ENCODE data around the gene SYNE1. TPM values are rescaled to one million over a fixed set of nuclear protein-coding genes. Genes with fewer than 3 reads are reported as not detected.
"Not testable (repeated sequence)": the region's sequence is repeated elsewhere in the genome, so short reads cannot be mapped to it uniquely, and the experiment has no call there.

The SYNE1 gene
- total RNA-seq, 4 donors from 2014 or later = 120 to 163 (median 137) TPM

DNA sequence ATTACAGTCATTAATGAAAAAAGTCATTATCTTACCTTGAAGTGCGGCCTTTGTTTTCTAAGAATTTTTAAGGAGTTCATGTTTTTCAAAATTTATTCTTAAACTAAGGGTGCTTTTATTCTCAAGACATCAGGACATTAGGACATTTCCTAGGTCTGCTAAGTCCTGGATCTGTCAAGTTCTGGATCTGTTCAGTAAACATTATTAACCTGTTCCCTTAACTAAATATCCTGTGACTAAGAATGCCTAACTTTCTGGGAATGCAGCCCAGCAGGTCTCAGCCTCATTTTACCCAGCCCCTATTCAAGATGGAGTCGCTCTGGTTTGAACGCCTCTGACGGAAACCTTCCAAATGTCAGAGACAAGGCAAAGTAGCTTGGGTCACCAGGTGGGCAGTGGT is 302.6 kb downstream of the SYNE1 start:
- WGBS, 2 donors = 96 to 98% methylated on average over 4 of the region's 4 CpGs
- TF ChIP-seq EP300 (IDR thresholded peaks at IDR 0.05) = no peak

DNA sequence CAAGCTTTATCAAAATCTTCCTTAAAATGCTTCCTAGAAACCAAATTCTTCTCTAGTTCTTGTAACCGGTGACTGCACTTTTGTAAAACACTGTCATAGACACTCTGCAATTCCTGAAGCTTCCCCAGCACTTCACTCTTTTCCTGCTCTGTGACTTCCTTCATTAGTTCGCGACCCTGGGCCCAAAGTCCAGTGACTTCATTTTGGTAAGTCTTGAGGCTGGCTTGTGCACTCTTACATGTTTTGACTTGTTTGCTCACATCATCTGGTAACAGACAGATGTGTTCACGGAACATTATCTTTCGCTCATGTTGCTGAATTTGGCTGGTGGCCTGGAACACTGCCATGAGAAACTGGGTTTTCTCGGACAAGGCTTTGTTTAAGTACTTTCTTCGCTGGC is 306.2 kb downstream of the SYNE1 start:
- H3K9me3 ChIP-seq = no peaks in the 10 kb centered on the region
- peak overlapping the region in 1 of 4 donors; percentile 57 for H3K27ac ChIP-seq
- peaks cover 0 to 67% (median 0%) of the 10 kb centered on the region in 3 donors for H3K36me3 ChIP-seq
- H3K27me3 ChIP-seq = no peaks in the 10 kb centered on the region
- H3K4me3 ChIP-seq = no peak overlapping the region
- no peak for DNase-seq (ENCODE audit: low spot score in 2 of 2)
- TF ChIP-seq, protein P1, sequence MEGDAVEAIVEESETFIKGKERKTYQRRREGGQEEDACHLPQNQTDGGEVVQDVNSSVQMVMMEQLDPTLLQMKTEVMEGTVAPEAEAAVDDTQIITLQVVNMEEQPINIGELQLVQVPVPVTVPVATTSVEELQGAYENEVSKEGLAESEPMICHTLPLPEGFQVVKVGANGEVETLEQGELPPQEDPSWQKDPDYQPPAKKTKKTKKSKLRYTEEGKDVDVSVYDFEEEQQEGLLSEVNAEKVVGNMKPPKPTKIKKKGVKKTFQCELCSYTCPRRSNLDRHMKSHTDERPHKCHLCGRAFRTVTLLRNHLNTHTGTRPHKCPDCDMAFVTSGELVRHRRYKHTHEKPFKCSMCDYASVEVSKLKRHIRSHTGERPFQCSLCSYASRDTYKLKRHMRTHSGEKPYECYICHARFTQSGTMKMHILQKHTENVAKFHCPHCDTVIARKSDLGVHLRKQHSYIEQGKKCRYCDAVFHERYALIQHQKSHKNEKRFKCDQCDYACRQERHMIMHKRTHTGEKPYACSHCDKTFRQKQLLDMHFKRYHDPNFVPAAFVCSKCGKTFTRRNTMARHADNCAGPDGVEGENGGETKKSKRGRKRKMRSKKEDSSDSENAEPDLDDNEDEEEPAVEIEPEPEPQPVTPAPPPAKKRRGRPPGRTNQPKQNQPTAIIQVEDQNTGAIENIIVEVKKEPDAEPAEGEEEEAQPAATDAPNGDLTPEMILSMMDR (IDR thresholded peaks at IDR 0.05) = no peak
- no peak for TF ChIP-seq POLR2A (IDR thresholded peaks at IDR 0.05)
- no peak for TF ChIP-seq EP300 (IDR thresholded peaks at IDR 0.05)
- H3K4me1 ChIP-seq = peaks cover 0 to 9% (median 0%) of the 10 kb centered on the region in 4 donors
- WGBS, 2 donors = 49 to 57% methylated on average over 7 of the region's 7 CpGs

More for the DNA sequence above, 302.6 kb downstream of the SYNE1 start:
- H3K36me3 ChIP-seq = peaks cover 0 to 83% (median 0%) of the 10 kb centered on the region in 3 donors
- no peak overlapping the region for H3K4me3 ChIP-seq
- no peaks in the 10 kb centered on the region for H3K9me3 ChIP-seq
- no peak overlapping the region for H3K27ac ChIP-seq
- no peak for DNase-seq (ENCODE audit: low spot score in 2 of 2)
- H3K27me3 ChIP-seq = no peaks in the 10 kb centered on the region
- H3K4me1 ChIP-seq = peaks cover 0 to 9% (median 0%) of the 10 kb centered on the region in 4 donors

DNA sequence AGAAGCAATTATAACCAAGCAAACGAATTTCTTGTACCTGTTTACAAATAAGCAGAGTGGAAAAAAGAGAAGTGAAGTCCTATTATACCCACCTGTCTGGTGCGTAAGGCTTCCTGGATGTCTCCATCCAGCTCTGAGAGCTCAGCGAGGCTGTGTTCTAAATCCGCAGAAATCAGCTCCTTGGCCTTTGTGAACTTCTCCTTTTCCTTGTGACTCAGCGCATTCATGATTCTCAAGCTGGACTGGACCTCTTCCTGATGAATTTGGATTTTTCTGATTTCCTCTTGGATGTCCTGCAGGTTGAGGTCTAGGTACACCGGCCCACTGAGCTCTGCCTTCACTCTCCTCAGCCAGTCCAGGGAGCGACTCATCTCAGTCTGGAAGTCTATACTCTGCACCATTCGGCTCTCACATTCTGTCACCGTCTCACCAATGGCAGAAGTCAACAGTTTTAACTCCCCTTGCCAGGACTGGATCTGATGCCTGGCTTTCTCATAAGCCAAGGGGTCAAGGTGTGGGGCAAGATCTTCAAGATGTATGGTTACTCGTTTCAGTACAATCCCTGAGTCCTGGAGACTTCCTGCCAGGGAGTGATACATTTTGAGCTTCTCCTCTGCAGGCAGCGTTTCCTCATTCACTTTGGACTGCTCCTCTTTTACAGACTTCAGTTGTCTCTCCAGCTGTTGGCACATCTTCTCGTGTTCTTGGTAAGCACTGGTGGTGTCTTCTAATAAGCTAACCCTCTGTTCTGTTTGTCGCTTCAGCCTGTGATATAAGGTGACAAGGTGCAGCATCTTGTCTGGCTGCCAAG is 307.3 kb downstream of the SYNE1 start:
- peak in 1 of 2 donors; percentile 11 for TF ChIP-seq EP300 (IDR thresholded peaks at IDR 0.05)
- TF ChIP-seq, protein P1 (IDR thresholded peaks at IDR 0.05) = no peak
- H3K27me3 ChIP-seq = no peaks in the 10 kb centered on the region
- H3K36me3 ChIP-seq = peaks cover 0 to 66% (median 0%) of the 10 kb centered on the region in 3 donors
- H3K4me1 ChIP-seq = peaks cover 0 to 9% (median 0%) of the 10 kb centered on the region in 4 donors
- H3K4me3 ChIP-seq = no peak overlapping the region
- 88 to 90% methylated on average over 13 of the region's 13 CpGs for WGBS, 2 donors
- no peak for DNase-seq (ENCODE audit: low spot score in 2 of 2)
- no peak overlapping the region for H3K27ac ChIP-seq
- no peaks in the 10 kb centered on the region for H3K9me3 ChIP-seq

DNA sequence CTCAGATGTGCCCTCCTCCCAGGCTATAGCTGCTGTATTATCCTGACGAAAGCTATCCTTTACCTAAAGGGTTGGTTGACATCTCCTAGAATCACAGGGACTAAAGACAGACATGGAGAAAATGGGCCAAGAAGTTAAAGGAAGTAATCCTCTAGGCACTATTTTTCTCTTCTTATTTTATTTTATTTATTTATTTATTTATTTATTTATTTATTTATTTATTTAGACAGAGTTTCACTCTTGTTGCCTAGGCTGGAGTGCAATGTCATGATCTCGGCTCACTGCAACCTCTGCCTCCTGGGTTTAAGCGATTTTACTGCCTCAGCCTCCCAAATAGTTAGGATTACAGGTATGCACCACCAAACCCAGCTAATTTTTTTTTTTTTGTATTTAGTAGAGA is 309.0 kb downstream of the SYNE1 start:
- peaks cover 0 to 71% (median 0%) of the 10 kb centered on the region in 3 donors for H3K36me3 ChIP-seq
- not testable (repeated sequence) for DNase-seq (ENCODE audit: low spot score in 2 of 2); H3K9me3 ChIP-seq; H3K27ac ChIP-seq; H3K4me1 ChIP-seq; H3K4me3 ChIP-seq; H3K27me3 ChIP-seq
- WGBS, 2 donors = 96% methylated on average over 3 of the region's 3 CpGs

DNA sequence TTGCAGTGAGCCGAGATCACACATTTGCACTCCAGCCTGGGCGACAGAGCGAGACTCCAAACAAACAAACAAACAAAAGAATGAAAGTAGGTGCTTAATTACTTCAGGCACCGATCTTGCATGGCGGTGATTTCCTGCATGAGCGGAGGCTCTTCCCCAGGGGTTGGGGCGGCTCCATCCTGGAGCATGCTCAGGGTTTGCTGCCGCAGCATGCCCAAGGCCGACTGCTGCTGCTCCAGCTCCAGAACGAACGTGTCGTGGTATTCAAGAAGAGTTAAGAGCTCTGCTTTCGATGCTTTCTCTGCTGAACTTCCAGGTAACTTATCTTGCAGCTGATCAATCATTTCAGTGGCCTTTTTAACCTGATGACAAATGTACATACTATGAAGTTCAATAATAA is 313.8 kb downstream of the SYNE1 start:
- 91 to 96% methylated on average over 13 of the region's 13 CpGs for WGBS, 2 donors
- TF ChIP-seq POLR2A (IDR thresholded peaks at IDR 0.05) (no peak), EP300 (IDR thresholded peaks at IDR 0.05) (no peak)
- TF ChIP-seq, protein P1 (IDR thresholded peaks at IDR 0.05) = no peak
- Histone ChIP-seq H3K9me3 (no peaks in the 10 kb centered on the region), H3K36me3 (peaks cover 0 to 78% (median 0%) of the 10 kb centered on the region in 3 donors), H3K27me3 (no peaks in the 10 kb centered on the region), H3K27ac (no peak overlapping the region), H3K4me3 (no peak overlapping the region), H3K4me1 (peaks cover 0 to 3% (median 0%) of the 10 kb centered on the region in 4 donors)
- DNase-seq (ENCODE audit: low spot score in 2 of 2) = no peak

DNA sequence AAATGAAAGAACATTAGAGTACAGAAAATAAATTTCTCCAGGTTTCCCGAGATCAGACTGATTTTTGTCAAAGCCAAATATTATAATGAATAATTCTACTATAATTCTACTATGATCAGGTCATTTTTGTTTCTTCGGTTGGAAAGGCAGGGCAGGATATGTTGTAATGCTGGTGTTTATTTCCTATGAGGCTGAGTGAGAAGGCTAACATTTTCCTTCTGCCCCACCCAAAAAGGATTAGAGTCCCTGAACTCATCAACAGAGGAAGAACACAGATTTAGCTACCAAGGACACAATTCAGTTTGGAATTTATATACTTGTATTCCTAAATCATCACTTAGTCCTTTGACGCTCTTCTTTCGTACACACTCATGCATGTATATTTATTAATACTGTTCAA is 318.9 kb downstream of the SYNE1 start:
- no peaks in the 10 kb centered on the region for H3K27me3 ChIP-seq
- 83% methylated on average over 4 of the region's 4 CpGs for WGBS, 2 donors
- H3K4me3 ChIP-seq = no peak overlapping the region
- peaks cover 0 to 76% (median 0%) of the 10 kb centered on the region in 3 donors for H3K36me3 ChIP-seq
- DNase-seq (ENCODE audit: low spot score in 2 of 2) = peak in 1 of 2 donors; percentile 28
- peak in 1 of 2 donors; percentile 52 for TF ChIP-seq EP300 (IDR thresholded peaks at IDR 0.05)
- TF ChIP-seq POLR2A (IDR thresholded peaks at IDR 0.05) = no peak
- H3K9me3 ChIP-seq = no peaks in the 10 kb centered on the region
- peak overlapping the region in 1 of 4 donors; percentile 65 for H3K27ac ChIP-seq
- peaks cover 0 to 5% (median 0%) of the 10 kb centered on the region in 4 donors for H3K4me1 ChIP-seq
